Lower leg skin (tissue), 3 donors: ENCODE data around the gene CDHR3.

ENCODE experiments used
- POLR2A ChIP-seq, 2 donors: fragments of 450-650 bp; IDR thresholded peaks; one replicate each; pipeline ENCODE4 v1.6.1; 2016 to 2017; ENCODE audit warnings: antibody characterized with exemption in 2 of 2, mild to moderate bottlenecking in 1 of 2, moderate library complexity in 1 of 2
- TF ChIP-seq, protein P1 (sequence below), 3 donors: fragments of 450-650 bp; IDR thresholded peaks; one replicate each; pipeline ENCODE4 v1.5.1; 2016; ENCODE audit warnings: antibody characterized with exemption in 3 of 3, mild to moderate bottlenecking in 3 of 3, moderate library complexity in 2 of 3

DNA sequence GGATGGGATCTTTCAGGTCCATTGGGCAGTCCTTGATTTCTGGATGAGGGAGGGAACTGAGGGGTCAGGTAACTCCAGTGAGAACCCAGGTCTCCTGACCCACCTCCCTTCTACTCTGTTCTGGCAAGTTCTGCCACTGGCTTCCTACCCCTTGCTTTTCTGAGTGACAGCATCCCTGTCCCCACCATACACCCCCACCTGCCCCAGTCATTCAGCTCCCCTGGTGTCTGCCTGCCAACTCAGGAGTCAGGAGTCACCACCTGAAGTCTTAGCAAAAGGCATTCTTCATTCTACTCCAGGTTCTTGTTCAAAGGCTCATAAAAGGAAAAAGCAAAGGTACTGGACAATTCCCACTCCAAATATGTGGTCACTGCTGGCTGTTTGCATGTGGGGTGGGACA, 26.6 kb downstream of the CDHR3 start:
- TF ChIP-seq, protein P1, sequence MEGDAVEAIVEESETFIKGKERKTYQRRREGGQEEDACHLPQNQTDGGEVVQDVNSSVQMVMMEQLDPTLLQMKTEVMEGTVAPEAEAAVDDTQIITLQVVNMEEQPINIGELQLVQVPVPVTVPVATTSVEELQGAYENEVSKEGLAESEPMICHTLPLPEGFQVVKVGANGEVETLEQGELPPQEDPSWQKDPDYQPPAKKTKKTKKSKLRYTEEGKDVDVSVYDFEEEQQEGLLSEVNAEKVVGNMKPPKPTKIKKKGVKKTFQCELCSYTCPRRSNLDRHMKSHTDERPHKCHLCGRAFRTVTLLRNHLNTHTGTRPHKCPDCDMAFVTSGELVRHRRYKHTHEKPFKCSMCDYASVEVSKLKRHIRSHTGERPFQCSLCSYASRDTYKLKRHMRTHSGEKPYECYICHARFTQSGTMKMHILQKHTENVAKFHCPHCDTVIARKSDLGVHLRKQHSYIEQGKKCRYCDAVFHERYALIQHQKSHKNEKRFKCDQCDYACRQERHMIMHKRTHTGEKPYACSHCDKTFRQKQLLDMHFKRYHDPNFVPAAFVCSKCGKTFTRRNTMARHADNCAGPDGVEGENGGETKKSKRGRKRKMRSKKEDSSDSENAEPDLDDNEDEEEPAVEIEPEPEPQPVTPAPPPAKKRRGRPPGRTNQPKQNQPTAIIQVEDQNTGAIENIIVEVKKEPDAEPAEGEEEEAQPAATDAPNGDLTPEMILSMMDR (IDR thresholded peaks at IDR 0.05) = no peak
- no peak for TF ChIP-seq POLR2A (IDR thresholded peaks at IDR 0.05)
